Diencephalon (tissue), 1 donor: Measurements from ENCODE around the gene NDUFA11. TPM values are rescaled to one million over a fixed set of nuclear protein-coding genes. Genes with fewer than 3 reads are reported as not detected.

Experiments
- total RNA-seq: library from RNA; depleted of rRNA; stranded (reverse); fragments of >200 nt; gene quantifications from one replicate; pipeline ENCODE4 v1.2.3, GENCODE V29; 2014

NDUFA11 gene
- 131 TPM for total RNA-seq

DNA sequence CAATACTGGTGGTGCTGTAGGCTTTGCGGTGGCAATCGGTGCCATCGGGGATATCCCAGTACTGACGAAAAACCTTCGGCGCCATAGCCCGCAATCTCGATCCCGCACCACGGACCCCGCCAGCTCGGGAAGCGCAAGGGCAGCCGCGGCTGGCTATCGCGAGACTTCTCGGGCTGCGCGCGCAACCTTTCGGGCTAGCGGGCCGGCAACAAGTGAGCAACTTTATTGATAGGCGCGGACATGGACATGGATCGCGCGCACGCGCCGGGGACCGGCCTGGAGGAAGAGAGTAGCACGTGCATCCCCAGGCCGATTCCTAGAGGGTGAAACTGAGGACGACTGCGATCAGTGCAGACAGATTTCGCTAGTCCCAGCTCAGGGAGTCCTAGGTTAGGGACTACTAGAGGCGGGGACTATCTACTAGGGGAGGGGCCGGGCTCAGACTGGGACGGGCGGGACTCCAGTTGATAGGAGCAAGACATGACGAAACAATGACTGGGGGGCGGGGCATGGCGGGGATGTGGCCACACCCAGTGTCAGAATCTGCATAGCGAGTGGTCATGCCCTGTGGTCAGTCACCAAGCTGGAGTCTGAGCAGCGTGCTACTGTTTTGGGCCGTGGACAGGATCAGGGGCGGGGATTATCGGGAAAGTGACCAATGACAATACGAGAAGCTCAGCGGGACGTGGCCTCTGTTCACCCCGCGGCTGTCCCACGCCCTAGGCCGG is at the start of gene NDUFA11:
Gene NDUFA11, minus strand, starts transcription at position 167 of the 728 bp plus-strand sequence. Its CDS starts 82 bp downstream, at position 85.

DNA sequence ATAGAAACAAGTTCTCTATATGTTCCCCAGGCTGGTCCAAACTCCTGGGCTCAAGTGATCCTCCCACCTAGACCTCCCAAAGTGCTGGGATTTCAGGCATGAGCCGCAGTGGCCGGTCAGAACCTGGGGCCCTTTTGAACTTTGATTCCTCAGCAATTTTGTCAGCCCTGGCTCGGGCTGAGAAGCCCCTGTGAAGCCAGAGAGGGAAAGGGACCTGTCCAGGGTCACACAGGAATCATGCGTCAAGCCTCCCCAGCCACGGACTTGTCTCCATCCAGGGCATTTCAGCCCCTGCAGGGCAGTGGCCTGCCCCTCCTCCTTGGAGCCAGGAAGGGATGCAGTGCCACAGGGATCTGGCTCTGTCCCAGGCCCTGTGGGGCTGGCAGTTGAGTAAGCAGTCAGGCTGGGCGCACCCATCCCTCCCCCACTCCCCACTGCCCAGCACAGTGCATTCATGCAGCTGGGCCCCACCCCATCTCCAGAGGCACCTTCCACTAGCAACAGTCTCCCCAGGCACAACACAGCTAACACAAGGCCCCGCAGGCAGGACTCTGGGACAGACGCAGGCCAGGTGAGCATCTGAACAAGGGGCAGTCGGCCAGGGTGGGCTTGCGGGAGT is 10.3 kb upstream of the NDUFA11 start, which contains the start of gene CAPS:
Gene CAPS, plus strand, starts transcription at position 516 of the 619 bp plus-strand sequence. CDS start 153 bp downstream, outside the sequence.

DNA sequence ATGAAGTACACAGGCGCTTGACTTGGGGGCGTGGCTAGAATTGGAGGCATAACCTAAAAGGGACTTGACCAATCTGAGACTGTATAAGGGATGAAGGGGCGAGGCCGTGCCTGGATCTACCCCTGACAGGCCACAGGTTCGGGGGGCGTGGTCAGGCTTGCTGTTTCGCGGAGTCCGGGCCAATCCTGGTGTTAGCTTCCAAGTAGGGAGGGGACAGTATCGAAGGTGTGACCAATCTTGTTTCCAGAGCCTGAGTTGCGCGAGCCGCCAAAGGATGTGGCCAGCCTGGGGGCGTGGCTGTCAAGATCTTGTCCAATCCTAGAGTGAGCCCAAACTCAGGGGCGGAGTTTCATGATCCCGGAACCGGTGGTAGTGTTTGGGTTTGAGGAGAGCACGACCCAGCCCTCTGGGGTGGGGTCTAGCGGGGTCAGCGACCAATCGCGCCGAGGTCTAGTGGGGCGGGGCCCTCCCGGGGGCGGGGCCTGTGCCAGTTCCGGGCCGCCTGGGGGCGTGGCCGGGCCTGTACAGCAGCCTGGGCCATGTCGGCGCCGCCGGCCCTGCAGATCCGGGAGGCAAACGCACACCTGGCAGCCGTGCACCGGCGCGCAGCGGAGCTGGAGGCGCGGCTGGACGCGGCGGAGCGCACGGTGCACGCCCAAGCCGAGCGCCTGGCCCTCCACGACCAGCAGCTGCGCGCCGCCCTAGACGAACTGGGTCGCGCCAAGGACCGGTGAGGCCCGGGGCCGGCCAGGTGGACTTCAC is 943 bp upstream of the NDUFA11 start, which contains the start of gene VMAC:
Gene VMAC, plus strand, starts transcription at position 521 of the 762 bp plus-strand sequence. Its CDS starts 19 bp downstream, at position 540.

GRCh38 chr19:5851302-5851701 is 52.3 kb downstream of the NDUFA11 start, which contains the start of gene FUT3:
FUT3 (minus strand) TSS chr19:5851449.

Other genes starting within 250 kb of the NDUFA11 start
- 27.2 TPM for gene MICOS13, start 223.3 kb downstream of the NDUFA11 start, total RNA-seq
- gene HSD11B1L, start 222.8 kb downstream of the NDUFA11 start, total RNA-seq = 39.9 TPM
- 281 TPM for gene RPL36, start 213.5 kb downstream of the NDUFA11 start, total RNA-seq
- 50.5 TPM for gene LONP1, start 183.6 kb downstream of the NDUFA11 start, total RNA-seq
- gene CATSPERD, start 183.2 kb downstream of the NDUFA11 start, total RNA-seq = 0.23 TPM
- 0.69 TPM for gene PRR22, start 119.0 kb downstream of the NDUFA11 start, total RNA-seq
- gene DUS3L, start 112.6 kb downstream of the NDUFA11 start, total RNA-seq = 10.6 TPM
- gene NRTN, start 98.7 kb downstream of the NDUFA11 start, total RNA-seq = not detected
- not detected for gene FUT6, start 64.1 kb downstream of the NDUFA11 start, total RNA-seq
- not detected for gene FUT3, start 52.3 kb downstream of the NDUFA11 start, total RNA-seq
- gene FUT5, start 33.2 kb downstream of the NDUFA11 start, total RNA-seq = not detected
- gene VMAC, start 1.1 kb upstream of the NDUFA11 start, total RNA-seq = 3.7 TPM
- 35.8 TPM for gene CAPS, start 10.5 kb upstream of the NDUFA11 start, total RNA-seq
- gene RANBP3, start 74.3 kb upstream of the NDUFA11 start, total RNA-seq = 44.8 TPM
- 7.6 TPM for gene RFX2, start 206.7 kb upstream of the NDUFA11 start, total RNA-seq
- gene ACSBG2, start 231.9 kb upstream of the NDUFA11 start, total RNA-seq = not detected